ENCODE results near the gene ERGIC1. TPM values are rescaled to one million over a fixed set of nuclear protein-coding genes. Genes with fewer than 3 reads are reported as not detected.
A peak's percentile ranks its signal among the peaks of the same experiment; 100 is the strongest.

The ERGIC1 gene
- total RNA-seq, 1 experiment from 2014 or later: 77.0 TPM

DNA sequence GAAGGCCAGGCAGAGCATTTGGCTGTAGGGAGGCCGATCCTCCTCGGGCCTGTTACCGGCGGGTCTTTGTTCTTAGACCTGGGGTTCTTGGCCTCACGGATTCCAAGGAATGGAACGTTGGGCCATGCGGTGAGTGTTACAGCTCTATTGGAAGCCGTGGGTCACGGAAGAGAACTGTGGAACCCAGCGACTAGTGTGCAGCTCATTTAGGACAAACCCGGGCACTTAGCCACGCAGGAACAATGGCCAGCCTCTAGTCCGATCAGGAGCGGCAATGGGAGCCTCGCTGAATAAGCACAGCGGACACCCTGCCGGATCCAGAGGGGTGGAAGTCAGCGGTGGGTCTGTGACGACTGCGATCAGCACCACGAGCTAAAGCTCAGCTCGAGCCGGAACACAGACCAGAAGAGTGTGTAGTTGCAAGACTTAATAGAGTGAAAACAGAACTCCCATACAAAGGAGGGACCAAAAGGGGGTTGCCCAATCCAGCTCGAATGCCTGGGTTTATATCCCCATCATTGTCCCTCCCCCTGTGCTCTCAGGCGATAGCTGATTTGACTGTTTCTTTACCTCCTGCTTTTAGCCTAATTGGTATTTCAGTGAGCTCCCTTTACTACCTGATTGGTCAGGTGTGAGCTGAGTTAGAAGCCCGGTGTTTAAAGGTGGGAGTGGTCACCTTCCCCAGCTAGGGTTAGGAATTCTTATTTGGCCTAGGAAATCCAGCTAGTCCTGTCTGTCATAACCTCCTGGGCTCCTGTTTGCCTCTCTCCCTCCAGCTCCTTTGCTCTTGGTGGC lies 71.5 kb downstream of the ERGIC1 start:
- H4K20me1 ChIP-seq (ENCODE audit: control insufficient read depth, insufficient read depth, insufficient read length): no peaks in the 10 kb centered on the region
- no peaks in the 10 kb centered on the region for H3K79me1 ChIP-seq (ENCODE audit: insufficient read depth, low read depth, low read length, poor library complexity, severe bottlenecking)
- no peak overlapping the region for H4K8ac ChIP-seq (replicated peaks; ENCODE audit: insufficient read length, low read depth, low read length)
- H2AFZ ChIP-seq (ENCODE audit: low read length): no peak overlapping the region
- TF ChIP-seq, protein P1, sequence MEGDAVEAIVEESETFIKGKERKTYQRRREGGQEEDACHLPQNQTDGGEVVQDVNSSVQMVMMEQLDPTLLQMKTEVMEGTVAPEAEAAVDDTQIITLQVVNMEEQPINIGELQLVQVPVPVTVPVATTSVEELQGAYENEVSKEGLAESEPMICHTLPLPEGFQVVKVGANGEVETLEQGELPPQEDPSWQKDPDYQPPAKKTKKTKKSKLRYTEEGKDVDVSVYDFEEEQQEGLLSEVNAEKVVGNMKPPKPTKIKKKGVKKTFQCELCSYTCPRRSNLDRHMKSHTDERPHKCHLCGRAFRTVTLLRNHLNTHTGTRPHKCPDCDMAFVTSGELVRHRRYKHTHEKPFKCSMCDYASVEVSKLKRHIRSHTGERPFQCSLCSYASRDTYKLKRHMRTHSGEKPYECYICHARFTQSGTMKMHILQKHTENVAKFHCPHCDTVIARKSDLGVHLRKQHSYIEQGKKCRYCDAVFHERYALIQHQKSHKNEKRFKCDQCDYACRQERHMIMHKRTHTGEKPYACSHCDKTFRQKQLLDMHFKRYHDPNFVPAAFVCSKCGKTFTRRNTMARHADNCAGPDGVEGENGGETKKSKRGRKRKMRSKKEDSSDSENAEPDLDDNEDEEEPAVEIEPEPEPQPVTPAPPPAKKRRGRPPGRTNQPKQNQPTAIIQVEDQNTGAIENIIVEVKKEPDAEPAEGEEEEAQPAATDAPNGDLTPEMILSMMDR (conservative IDR thresholded peaks at IDR 0.05): no peak
- no peaks in the 10 kb centered on the region for H3K9me3 ChIP-seq (ENCODE audit: control insufficient read depth, low read depth, low read length)
- no peak overlapping the region for H3K18ac ChIP-seq (ENCODE audit: insufficient read length, low read depth, low read length)
- no peak overlapping the region for H3K14ac ChIP-seq (ENCODE audit: insufficient read depth, low read length)
- H3K27me3 Mint-ChIP-seq (ENCODE audit: low read depth): no peaks in the 10 kb centered on the region
- no peak overlapping the region for H3K9ac ChIP-seq (ENCODE audit: extremely low read depth, insufficient read length, low read length)
- H3K27ac ChIP-seq (ENCODE audit: insufficient read length, low read depth, low read length): no peak overlapping the region
- H3K4ac ChIP-seq (ENCODE audit: low read depth, low read length): no peak overlapping the region
- no peak overlapping the region for H3K4me2 ChIP-seq (ENCODE audit: insufficient read depth, insufficient read length, low read length)
- no peak overlapping the region for H2BK20ac ChIP-seq (ENCODE audit: low read depth, low read length, poor library complexity, severe bottlenecking)
- H2BK15ac ChIP-seq (ENCODE audit: low read depth, low read length): no peak overlapping the region
- no peak overlapping the region for H3K56ac ChIP-seq (ENCODE audit: insufficient read length, low read depth, low read length)
- no peak overlapping the region for H4K91ac ChIP-seq (ENCODE audit: insufficient read length, low read depth, low read length)
- WGBS (ENCODE audit: extremely low coverage, insufficient read length, low lambda C conversion rate): no CpG with 5 or more reads among the region's 26 CpGs
- H3K79me2 ChIP-seq (ENCODE audit: insufficient read depth, low read length): no peaks in the 10 kb centered on the region
- DNase-seq: peak; percentile 47
- no peak overlapping the region for H3K23ac ChIP-seq (ENCODE audit: insufficient read length, low read depth, low read length)
- H3K36me3 Mint-ChIP-seq (ENCODE audit: insufficient read depth in 1 of 3, low read depth in 3 of 3): peaks cover 12 to 20% (median 18%) of the 10 kb centered on the region in 3 experiments; a peak in 6 of 7 replicates
- peaks cover 12 to 35% of the 10 kb centered on the region in 2 experiments for H3K4me1 Mint-ChIP-seq
- H2BK12ac ChIP-seq (ENCODE audit: insufficient read length, low read depth, low read length): no peak overlapping the region
- H3K27ac Mint-ChIP-seq: peak overlapping the region; percentile 21 to 83 (median 79); a peak in 5 of 7 replicates
- no peaks in the 10 kb centered on the region; a peak in 1 of 5 replicates for H3K9me3 Mint-ChIP-seq
- no peak overlapping the region for H4K5ac ChIP-seq (ENCODE audit: insufficient read length, low read depth, low read length)
- no peak overlapping the region for H2BK120ac ChIP-seq (ENCODE audit: low read depth, low read length, poor library complexity, severe bottlenecking)
- no peaks in the 10 kb centered on the region for H3K23me2 ChIP-seq (ENCODE audit: insufficient read length, low read depth, low read length, poor library complexity, severe bottlenecking)
- H3T11ph ChIP-seq (ENCODE audit: low read length): no peak overlapping the region
- no peak overlapping the region for H2AK5ac ChIP-seq (ENCODE audit: insufficient read length, low read length)
- peaks cover 7% of the 10 kb centered on the region; the same call in 1 of the 2 replicates for H3K4me1 ChIP-seq (ENCODE audit: insufficient read depth, low read length)
- H3K27me3 ChIP-seq (ENCODE audit: insufficient read depth, low read length): no peaks in the 10 kb centered on the region
- 0 out of 5 replicates have a peak overlapping the region, but pooled peaks of 1 of the 2 experiments have one; percentile 12 for H3K4me3 Mint-ChIP-seq
- H2BK5ac ChIP-seq (ENCODE audit: insufficient read length, low read length): no peak overlapping the region

Measured in H9 (cell line).